GM23338 (cell line): Measurements from ENCODE around the gene MVB12B. TPM values are rescaled to one million over a fixed set of nuclear protein-coding genes. Genes with fewer than 3 reads are reported as not detected.

ENCODE experiments used
- ATAC-seq: fragments of 200-7000 bp; cut with Tn5 transposase; 3 replicates; pipeline ENCODE4 v1.9.1; 2020
- DNase-seq: peaks from one replicate; pipeline ENCODE4 v3.0.0-alpha.2; 2015; ENCODE audit warnings: low spot score
- H2AFZ ChIP-seq: fragments of 200-600 bp; sonication (generic); 2 replicates; pipeline ENCODE4 v1.8.0; 2016; ENCODE audit warnings: antibody characterized with exemption, mild to moderate bottlenecking, moderate library complexity
- H3F3A ChIP-seq: fragments of 200-600 bp; sonication (generic); replicated peaks from 2 replicates; pipeline ENCODE4 v1.8.0; 2017; ENCODE audit warnings: antibody characterized with exemption, mixed run types, low read depth
- H3K27ac ChIP-seq: fragments of 200-600 bp; sonication (generic); 2 replicates; pipeline ENCODE4 v1.6.1; 2016; ENCODE audit warnings: low read depth
- H3K27me3 ChIP-seq: fragments of 200-600 bp; sonication (generic); 2 replicates; pipeline ENCODE4 v1.8.0; 2016; ENCODE audit warnings: mild to moderate bottlenecking, mixed run types, moderate library complexity; ENCODE audit not compliant: insufficient read depth
- H3K36me3 ChIP-seq: fragments of 200-600 bp; sonication (generic); 2 replicates; pipeline ENCODE4 v1.8.0; 2016; ENCODE audit warnings: mild to moderate bottlenecking; ENCODE audit not compliant: insufficient read depth
- H3K4me1 ChIP-seq: fragments of 200-600 bp; sonication (generic); 2 replicates; pipeline ENCODE4 v1.8.0; 2016; ENCODE audit warnings: mild to moderate bottlenecking, moderate library complexity; ENCODE audit not compliant: insufficient read depth
- H3K4me2 ChIP-seq: fragments of 200-600 bp; sonication (generic); 2 replicates; pipeline ENCODE4 v1.7.1; 2017; ENCODE audit warnings: mixed run types
- H3K4me3 ChIP-seq: fragments of 200-600 bp; sonication (generic); 2 replicates; pipeline ENCODE4 v1.6.1; 2016; ENCODE audit warnings: mixed run types
- H3K79me2 ChIP-seq: fragments of 200-600 bp; sonication (generic); replicated peaks from 2 replicates; pipeline ENCODE4 v1.8.0; 2017; ENCODE audit warnings: mild to moderate bottlenecking; ENCODE audit not compliant: insufficient read depth
- H3K9me2 ChIP-seq: fragments of 200-600 bp; sonication (generic); 2 replicates; pipeline ENCODE4 v1.8.0; 2017; ENCODE audit not compliant: insufficient read depth
- H4K20me1 ChIP-seq: fragments of 200-600 bp; sonication (generic); replicated peaks from 2 replicates; pipeline ENCODE4 v1.8.0; 2017; ENCODE audit warnings: mild to moderate bottlenecking; ENCODE audit not compliant: insufficient read depth
- H3K27ac Mint-ChIP-seq: 2 replicates; pipeline ENCODE4 v1.8.0; 2020; ENCODE audit warnings: inconsistent platforms, mild to moderate bottlenecking, moderate library complexity, mixed read lengths
- H3K27me3 Mint-ChIP-seq: 3 replicates; pipeline ENCODE4 v1.8.0; 2022; ENCODE audit warnings: low read depth, mild to moderate bottlenecking, moderate library complexity, mixed read lengths, inconsistent platforms; ENCODE audit not compliant: insufficient read depth, poor library complexity
- H3K36me3 Mint-ChIP-seq: 3 replicates; pipeline ENCODE4 v1.8.0; 2021; ENCODE audit warnings: low read depth, mild to moderate bottlenecking, inconsistent platforms, moderate library complexity, mixed read lengths
- H3K4me1 Mint-ChIP-seq: 3 replicates; pipeline ENCODE4 v1.8.0; 2020; ENCODE audit warnings: mild to moderate bottlenecking, inconsistent platforms, mixed read lengths
- H3K4me3 Mint-ChIP-seq: 3 replicates; pipeline ENCODE4 v1.8.0; 2021; ENCODE audit warnings: moderate library complexity, mild to moderate bottlenecking, inconsistent platforms, mixed read lengths
- H3K9me3 Mint-ChIP-seq: 3 replicates; pipeline ENCODE4 v1.8.0; 2020; ENCODE audit warnings: moderate library complexity, mild to moderate bottlenecking, inconsistent platforms, mixed read lengths
- CREB1 ChIP-seq: fragments of 250-450 bp; sonication (Bioruptor Pico); IDR thresholded peaks from 2 replicates; pipeline ENCODE4 v1.5.0; 2020; ENCODE audit warnings: low read depth, mild to moderate bottlenecking, moderate library complexity
- CTCF ChIP-seq, 2 experiments: fragments of 200-600 bp in 1 of 2; sonication (generic) in 1 of 2; conservative IDR thresholded peaks; 2 replicates each; pipeline versions ENCODE4 v1.5.1 to v1.6.1; 2016 to 2017; ENCODE audit warnings: antibody characterized with exemption in 2 of 2, low read depth in 2 of 2, mild to moderate bottlenecking in 2 of 2, moderate library complexity in 1 of 2
- ETS1 ChIP-seq: IDR thresholded peaks from 2 replicates; pipeline ENCODE4 v1.6.1; 2016; ENCODE audit warnings: antibody characterized with exemption
- EZH2 ChIP-seq: fragments of 200-600 bp; sonication (generic); IDR thresholded peaks from one replicate; pipeline ENCODE4 v1.8.0; 2017; ENCODE audit warnings: antibody characterized with exemption, mild to moderate bottlenecking, low read depth; ENCODE audit not compliant: unreplicated experiment
- EZH2phosphoT487 ChIP-seq: fragments of 200-600 bp; sonication (generic); IDR thresholded peaks from one replicate; pipeline ENCODE4 v1.8.1; 2018; ENCODE audit warnings: antibody characterized with exemption; ENCODE audit not compliant: unreplicated experiment
- JUNB ChIP-seq: IDR thresholded peaks from one replicate; pipeline ENCODE4 v1.6.1; 2016; ENCODE audit warnings: antibody characterized with exemption; ENCODE audit not compliant: unreplicated experiment
- NANOG ChIP-seq: IDR thresholded peaks from 2 replicates; pipeline ENCODE4 v1.6.1; 2016; ENCODE audit warnings: antibody characterized with exemption, borderline replicate concordance
- POLR2AphosphoS5 ChIP-seq: IDR thresholded peaks from 2 replicates; pipeline ENCODE4 v1.6.1; 2016; ENCODE audit warnings: antibody characterized with exemption, low read depth
- REST ChIP-seq: IDR thresholded peaks from one replicate; pipeline ENCODE4 v1.6.1; 2018; ENCODE audit warnings: antibody characterized with exemption; ENCODE audit not compliant: unreplicated experiment
- STAT1 ChIP-seq: IDR thresholded peaks from one replicate; pipeline ENCODE4 v1.6.1; 2016; ENCODE audit warnings: antibody characterized with exemption; ENCODE audit not compliant: unreplicated experiment
- ZNF114 ChIP-seq: fragments of 250-450 bp; sonication (Bioruptor Pico); IDR thresholded peaks from 2 replicates; pipeline ENCODE4 v1.5.0; 2020; ENCODE audit warnings: mild to moderate bottlenecking, moderate library complexity
- ZNF331 ChIP-seq: fragments of 250-450 bp; sonication (Bioruptor Pico); IDR thresholded peaks from 2 replicates; pipeline ENCODE4 v1.5.0; 2020; ENCODE audit warnings: low read depth, mild to moderate bottlenecking, moderate library complexity
- ZNF462 ChIP-seq: fragments of 250-450 bp; sonication (Bioruptor Pico); IDR thresholded peaks from 2 replicates; pipeline ENCODE4 v1.5.0; 2020; ENCODE audit warnings: mild to moderate bottlenecking, moderate library complexity
- polyA plus RNA-seq: library from polyadenylated mRNA; unstranded; fragments of >200 nt; fragmentation: Nextera tagmentation; extraction: Ambion mirVana; gene quantifications from 2 replicates; pipeline ENCODE4 v1.2.1, GENCODE V29; 2016
- total RNA-seq: library from RNA; depleted of rRNA; stranded (reverse); fragments of >200 nt; shearing (Covaris generic); gene quantifications from 2 replicates; pipeline ENCODE4 v1.2.3, GENCODE V29; 2014

Gene MVB12B
- total and polyA plus RNA-seq, 2 experiments from 2014 or later = 1.9 to 6.6 TPM

- Histone ChIP-seq H3K36me3 (no peaks in the 10 kb centered on the region), H3K4me1 (no peaks in the 10 kb centered on the region), H2AFZ (peak overlapping the region; percentile 70; the same call in 1 of the 2 replicates), H3F3A (no peaks in the 10 kb centered on the region), H3K4me3 (no peak overlapping the region), H3K9me2 (no peaks in the 10 kb centered on the region), H3K4me2 (no peak overlapping the region), H3K79me2 (no peaks in the 10 kb centered on the region), H3K27ac (no peak overlapping the region), H4K20me1 (no peaks in the 10 kb centered on the region), H3K27me3 (no peaks in the 10 kb centered on the region)
- TF ChIP-seq REST (no peak), ETS1 (no peak), JUNB (no peak), POLR2AphosphoS5 (no peak), NANOG (no peak), EZH2phosphoT487 (no peak), EZH2 (no peak), ZNF331 (CRISPR knock-in tag) (no peak), STAT1 (no peak), CREB1 (no peak), CTCF (conservative IDR thresholded peaks at IDR 0.05; ENCODE audit: low read depth in 2 of 2) (no peak), ZNF462 (CRISPR knock-in tag) (no peak), ZNF114 (no peak)
- DNase-seq (no peak), ATAC-seq (no peak)
- Mint-ChIP-seq H3K4me3 (no peak overlapping the region), H3K36me3 (no peaks in the 10 kb centered on the region), H3K9me3 (peaks cover 2% of the 10 kb centered on the region; the same call in 1 of the 3 replicates), H3K4me1 (0 out of 3 replicates have a peak, but pooled peaks cover 2% of the 10 kb centered on the region), H3K27me3 (no peaks in the 10 kb centered on the region), H3K27ac (no peak overlapping the region)
Observed at GRCh38 chr9:126287166-126287866, 39.3 kb upstream of the MVB12B start.
